Measurements from ENCODE around the gene B3GNT5.

B3GNT5 gene

DNA sequence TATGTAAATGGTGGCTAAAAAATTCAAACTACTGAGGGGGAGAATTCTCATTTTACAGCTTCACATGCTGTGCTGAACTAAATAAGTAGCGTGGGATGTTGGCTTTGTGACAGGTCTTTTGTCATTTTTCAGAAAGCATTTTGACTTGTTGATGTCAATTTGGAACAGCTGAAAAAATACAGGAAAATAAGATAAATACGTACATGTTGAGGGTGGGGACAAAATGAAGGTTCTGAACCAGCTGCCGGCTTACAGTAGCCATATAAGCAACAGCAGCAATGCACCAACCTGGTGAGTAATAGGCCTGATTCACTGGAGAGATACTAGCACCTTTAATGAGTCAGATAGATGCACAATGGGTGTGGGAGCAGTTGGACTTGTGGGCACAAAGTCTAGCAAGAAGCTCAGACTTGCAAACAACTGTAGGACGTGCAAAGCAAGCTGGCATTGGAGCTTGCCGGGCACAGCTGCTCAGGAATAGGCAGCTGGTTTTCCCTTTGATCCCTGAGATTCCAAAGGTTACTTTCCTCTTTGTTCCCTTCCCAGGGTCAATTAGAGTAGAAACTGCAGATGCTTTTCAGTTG, 12.9 kb downstream of the B3GNT5 start:
- DNase-seq (ENCODE audit: low read depth): no peak

DNA sequence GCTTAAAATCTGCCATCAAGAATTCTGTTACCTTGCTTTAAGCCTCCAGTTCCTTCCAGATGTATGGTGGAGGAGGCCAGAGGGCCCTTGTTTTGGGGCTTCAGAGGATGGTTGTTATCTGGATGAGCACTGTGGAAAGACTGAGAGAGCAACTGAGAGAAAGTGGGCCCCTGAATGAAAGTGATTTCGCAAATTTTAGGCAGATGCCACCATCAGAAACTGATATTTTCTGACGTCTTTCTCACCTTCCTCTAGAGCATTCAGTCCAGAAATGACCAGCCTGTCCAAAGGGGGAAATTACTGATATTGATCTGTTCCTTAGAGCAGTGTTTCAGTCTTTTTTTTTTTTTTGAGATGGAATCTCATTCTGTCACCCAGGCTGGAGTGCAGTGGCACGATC, 13.4 kb downstream of the B3GNT5 start:
- DNase-seq (ENCODE audit: low read depth): no peak

DNA sequence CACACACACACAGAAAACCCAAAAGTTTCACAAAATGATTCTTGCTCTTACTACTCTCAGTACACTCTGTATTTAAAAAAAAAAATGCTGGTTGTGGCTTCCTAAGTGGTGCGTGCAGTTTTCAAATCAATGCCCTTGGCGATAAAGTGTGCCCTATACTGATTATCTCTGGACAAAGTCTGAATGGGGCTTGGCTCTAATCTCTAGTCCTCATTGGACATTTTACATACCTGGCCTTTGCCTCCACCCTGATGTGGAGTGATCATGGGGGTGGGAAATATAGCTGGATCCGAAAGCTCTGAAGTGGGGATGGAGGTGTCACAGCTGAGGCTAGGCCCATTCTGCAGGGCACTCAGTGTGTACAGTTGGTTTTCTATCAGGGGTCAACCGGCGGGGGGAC, 14.1 kb downstream of the B3GNT5 start:
- no peak for DNase-seq (ENCODE audit: low read depth)

DNA sequence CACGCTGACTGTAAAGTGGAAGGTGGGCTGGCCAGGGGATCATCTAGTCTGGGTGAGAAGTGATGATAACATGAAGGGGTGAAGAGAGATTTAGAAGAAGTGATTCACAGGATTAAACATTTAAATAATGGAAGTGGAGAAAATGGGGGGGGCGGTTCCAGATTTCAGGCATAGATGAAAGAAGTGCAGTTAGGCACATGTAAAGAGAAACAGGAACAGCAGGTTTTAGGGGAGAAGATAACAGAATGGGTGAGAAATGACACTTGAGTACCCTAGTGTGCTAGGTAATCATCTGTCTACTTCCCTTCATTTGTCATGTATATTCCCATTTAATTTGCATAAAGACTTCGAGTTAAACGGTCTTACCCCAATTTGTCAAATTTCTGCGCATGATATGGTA, 15.3 kb downstream of the B3GNT5 start:
- DNase-seq (ENCODE audit: low read depth): no peak

DNA sequence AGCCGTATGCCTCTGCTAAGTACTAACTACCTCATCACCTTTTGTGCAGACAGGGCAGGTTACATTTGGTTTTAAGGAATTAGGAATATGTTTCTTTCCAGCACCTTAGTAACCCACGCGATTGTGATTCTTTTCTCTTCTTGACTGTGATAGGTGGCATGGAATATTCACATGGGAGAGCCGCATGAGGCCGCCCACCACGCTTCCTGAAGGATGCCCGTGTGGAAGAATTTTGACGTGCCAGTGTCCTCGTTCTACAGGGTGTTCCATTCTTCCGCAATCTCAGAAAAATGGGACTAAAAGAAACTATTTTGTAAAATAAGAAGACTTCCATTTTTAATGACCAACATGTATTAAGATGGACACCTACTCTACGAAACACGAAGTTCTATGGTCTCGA, 16.3 kb downstream of the B3GNT5 start:
- DNase-seq (ENCODE audit: low read depth): no peak

DNA sequence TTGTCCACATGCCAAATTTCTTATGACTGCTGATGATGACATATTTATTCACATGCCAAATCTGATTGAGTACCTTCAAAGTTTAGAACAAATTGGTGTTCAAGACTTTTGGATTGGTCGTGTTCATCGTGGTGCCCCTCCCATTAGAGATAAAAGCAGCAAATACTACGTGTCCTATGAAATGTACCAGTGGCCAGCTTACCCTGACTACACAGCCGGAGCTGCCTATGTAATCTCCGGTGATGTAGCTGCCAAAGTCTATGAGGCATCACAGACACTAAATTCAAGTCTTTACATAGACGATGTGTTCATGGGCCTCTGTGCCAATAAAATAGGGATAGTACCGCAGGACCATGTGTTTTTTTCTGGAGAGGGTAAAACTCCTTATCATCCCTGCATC, 17.3 kb downstream of the B3GNT5 start:
- DNase-seq (ENCODE audit: low read depth): no peak

DNA sequence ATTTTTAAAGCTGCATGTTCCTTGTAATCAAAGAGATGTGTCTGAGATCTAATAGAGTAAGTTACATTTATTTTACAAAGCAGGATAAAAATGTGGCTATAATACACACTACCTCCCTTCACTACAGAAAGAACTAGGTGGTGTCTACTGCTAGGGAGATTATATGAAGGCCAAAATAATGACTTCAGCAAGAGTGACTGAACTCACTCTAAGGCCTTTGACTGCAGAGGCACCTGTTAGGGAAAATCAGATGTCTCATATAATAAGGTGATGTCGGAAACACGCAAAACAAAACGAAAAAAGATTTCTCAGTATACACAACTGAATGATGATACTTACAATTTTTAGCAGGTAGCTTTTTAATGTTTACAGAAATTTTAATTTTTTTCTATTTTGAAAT, 19.1 kb downstream of the B3GNT5 start:
- DNase-seq (ENCODE audit: low read depth): no peak

DNA sequence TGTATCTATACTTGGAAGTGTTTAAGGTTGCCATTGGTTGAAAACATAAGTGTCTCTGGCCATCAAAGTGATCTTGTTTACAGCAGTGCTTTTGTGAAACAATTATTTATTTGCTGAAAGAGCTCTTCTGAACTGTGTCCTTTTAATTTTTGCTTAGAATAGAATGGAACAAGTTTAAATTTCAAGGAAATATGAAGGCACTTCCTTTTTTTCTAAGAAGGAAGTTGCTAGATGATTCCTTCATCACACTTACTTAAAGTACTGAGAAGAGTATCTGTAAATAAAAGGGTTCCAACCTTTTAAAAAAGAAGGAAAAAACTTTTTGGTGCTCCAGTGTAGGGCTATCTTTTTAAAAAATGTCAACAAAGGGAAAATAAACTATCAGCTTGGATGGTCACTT, 19.7 kb downstream of the B3GNT5 start:
- no peak for DNase-seq (ENCODE audit: low read depth)

DNA sequence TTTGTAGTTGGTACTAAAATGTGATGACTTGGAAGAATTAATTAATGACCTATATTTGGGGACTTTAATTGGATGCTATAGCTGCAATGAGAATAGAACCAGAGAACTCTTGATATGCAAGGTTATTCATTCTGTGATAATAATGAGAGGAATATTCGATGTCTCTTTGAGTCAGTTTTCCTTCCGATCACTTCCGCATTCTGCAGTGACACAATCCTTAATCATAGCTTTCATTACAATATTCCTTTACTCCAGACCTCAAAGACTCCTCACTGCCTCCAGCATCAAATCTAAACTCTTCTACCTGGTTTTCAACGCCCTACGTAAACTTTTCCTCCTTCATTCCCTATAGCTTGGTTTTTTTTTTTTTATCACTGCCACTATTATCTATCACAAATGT, 21.6 kb downstream of the B3GNT5 start:
- DNase-seq (ENCODE audit: low read depth): no peak

DNA sequence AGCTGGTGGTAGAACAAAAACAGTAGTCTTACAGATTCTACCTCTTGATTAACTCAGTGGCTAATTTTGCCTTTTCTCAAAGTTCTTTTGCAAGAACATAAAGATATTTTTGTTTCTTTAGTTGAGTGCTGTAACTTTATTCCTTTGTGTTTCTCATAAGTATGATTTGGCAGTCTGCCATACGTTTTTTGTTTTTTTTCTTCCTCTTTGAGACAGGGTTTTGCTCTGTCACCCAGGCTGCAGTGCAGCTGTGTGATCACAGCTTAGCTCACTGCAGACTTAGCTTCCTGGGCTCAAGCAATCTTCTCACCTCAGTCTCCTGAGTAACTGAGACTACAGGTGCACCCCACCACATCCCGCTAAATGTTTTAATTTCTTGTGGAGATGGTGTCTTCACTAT, 22.4 kb downstream of the B3GNT5 start:
- DNase-seq (ENCODE audit: low read depth): no peak

DNA sequence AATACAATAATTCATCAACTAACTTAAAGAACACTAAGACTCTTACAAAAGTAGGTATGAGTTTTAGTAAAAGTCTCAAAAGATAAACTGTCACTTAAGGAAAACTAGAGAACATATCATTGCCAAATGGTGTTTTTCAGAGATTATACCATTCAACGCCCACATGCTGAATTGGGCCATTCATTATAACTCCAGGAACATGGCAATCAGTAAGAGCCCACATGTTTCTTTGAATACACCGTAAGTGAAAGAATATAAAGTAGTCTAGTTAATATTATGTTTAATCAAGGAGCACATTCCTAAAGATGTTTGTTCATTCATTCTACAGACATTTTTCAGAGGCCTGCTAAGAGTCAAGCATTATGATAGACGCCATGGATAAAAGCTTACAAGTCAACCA, 22.9 kb downstream of the B3GNT5 start:
- no peak for DNase-seq (ENCODE audit: low read depth)

DNA sequence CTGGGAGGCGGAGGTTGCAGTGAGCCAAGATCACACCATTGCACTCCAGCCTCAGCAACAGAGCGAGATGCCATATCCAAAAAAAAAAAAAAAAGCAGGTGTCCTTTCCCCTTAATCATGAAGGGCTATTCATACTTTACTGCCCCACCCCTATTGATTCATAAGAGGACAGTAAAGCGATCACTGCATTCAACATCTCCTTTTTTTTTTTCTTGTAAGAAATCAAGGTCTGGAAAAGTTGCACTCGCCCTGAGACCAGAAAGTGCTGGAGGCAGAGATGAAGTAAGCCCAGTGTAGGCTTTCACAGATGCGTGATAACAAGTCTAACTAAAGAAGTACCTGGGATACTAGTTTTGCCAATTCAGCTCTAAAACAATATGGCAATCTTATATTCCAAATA, 24.2 kb downstream of the B3GNT5 start:
- no peak for DNase-seq (ENCODE audit: low read depth)

DNA sequence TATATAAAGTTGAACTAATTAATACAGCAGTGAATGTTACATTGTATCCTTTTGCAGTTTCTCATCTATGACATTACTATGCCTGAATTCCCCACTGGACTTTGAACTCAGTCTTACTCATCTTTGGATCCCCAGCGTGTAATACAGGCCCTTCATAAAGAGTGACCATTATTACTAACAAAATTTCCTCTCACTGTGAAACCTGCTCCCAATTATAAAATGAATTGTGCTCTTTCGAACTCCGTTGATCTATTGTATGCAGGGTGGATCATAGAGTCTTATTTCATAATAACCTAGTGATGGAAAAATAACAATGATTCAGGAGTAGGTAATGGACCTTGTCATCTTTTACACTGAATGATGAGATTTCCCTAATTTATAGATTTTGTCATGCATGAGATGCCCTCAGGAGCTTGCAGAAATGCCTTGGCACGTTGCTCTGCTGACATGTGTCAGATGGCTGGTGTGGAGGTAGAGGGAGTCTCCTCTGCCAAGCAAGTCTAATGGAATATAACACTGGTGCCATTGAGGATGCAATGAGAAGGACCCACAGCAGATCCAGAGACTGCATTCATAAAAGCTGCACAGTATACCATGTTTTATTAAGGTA, 25.5 kb downstream of the B3GNT5 start:
- DNase-seq (ENCODE audit: low read depth): no peak

DNA sequence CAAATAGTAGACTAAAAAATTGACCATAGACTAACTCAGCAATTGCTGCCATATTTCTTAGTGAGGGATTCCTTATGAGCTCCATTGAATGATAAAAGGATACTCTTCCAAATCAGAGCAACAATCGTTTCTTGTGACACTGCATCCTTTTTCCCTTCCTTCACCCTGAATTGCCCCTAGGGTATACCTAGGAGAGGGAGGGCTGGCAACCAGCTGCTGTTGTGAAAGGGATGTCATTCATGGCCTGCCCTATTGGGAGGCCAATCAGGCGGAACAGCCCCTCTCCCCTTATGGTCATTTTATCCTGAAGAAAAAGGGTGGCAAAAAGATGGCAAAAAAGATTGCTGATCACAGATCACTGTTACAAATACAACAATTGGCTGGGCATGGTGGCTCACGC, 26.3 kb downstream of the B3GNT5 start:
- no peak for DNase-seq (ENCODE audit: low read depth)

DNA sequence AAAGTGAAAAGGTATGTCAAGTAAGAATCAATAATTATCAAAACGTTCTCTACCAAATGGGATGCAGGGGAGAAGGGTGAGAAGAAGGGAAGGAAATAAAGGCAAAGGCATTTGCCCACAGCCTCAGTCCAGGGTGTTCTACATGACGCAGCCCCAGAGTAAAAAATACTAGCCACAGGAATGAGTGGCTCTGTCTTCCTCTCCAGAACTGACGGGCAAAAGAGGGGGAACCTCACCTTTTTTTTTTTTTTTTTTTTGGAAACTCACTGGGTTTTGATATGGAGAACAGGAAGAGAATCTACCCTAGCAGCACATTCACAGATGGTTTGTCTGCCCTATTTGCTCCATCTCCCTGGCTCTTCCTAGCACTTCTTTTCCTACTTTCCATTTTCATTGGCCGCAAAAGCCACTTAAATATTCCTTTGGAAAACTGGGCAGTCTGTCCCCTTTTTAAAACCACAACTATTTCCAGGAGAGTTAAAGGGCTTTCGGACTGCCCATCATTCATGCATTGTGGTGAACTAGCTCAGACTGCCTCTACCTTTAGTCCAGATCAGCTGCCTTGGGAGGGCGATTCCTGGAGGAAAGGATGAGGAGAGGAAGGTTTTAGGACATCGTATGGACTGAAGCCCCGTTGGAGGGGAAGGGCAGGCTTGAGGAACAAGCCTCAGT, 28.2 kb downstream of the B3GNT5 start:
- DNase-seq (ENCODE audit: low read depth): no peak

DNA sequence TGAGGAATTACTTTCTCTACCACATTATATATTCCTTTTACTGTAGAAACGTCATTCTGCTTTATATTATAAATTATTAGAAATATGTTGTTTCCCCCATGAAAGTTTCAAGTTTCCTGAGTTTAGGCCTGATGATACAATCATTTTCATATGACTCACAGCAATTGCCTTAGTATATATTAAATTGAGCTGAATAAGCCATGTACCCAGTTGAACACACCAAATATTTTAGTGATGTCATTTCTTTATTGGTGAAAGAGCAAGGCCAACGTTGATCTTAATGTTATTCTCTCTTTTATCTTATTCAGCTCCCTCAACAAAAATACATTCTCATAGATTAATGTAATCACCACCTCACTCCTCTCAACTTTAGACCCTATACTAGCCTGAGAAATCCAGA, 30.8 kb downstream of the B3GNT5 start:
- no peak for DNase-seq (ENCODE audit: low read depth)

DNA sequence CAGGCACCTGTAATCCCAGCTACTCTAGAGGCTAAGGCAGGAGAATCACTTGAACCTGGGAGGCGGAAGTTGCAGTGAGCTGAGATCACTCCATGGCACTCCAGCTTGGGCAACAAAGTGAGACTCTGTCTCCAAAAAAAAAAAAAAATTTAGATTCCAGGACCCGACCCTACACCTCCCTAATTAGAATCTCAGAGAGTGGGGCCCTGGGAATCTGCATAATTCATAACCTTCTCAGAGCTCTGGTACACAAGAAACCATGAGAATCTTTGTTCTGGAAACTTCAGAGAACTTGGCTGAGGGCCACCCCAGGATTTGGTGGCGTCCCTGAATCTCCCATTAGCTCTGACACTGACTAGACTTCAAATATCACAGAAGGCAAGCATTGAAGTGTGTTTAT, 31.5 kb downstream of the B3GNT5 start:
- no peak for DNase-seq (ENCODE audit: low read depth)

DNA sequence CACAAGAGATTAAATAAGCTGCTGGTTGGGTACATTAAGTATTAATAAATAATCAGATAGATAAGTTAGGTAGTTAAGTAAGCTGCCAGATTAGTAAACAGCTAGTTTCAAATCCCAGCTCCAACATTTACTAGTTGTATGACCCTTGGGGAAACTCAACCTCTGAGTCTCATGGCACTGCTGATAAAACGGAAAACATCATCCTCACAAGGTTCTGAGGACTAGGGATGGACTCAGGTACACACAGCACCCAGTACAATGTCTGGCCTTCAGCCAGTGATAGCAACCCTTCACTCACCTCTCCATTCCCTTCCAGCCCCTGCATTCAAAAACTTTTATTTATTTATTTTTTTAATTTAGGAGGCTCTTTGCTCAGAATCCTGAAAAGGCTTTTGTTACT, 32.3 kb downstream of the B3GNT5 start:
- DNase-seq (ENCODE audit: low read depth): no peak

DNA sequence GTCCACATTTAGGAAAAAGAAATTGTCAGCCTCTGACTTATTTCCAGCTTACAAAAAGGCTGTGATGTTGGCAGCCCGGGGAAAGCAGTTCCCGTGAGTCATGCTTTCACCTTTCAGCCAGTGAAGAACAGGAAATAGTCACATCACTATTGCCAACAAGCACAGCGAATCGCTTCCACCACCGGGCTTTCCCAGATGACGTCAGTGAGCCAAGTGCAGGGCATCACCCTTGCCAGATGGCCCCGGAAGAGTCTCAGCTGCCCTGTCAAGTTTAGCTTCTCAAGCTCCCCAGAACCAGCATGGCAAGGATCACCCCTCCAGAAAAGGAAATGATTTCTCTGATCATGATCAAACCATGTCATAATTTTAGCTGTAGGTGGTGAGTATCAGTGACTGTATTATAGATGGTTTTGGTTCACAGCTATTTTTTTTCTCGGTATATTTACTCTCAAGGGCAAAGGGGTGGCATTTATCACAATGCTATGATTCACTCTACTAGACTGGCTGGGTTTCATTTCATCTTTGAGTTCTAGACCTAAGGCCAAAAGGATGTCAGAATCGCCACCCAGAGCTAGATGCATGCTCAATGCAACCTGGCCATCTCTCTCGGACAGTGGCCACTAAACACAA, 32.9 kb downstream of the B3GNT5 start:
- peak; percentile 77 for DNase-seq (ENCODE audit: low read depth)

DNA sequence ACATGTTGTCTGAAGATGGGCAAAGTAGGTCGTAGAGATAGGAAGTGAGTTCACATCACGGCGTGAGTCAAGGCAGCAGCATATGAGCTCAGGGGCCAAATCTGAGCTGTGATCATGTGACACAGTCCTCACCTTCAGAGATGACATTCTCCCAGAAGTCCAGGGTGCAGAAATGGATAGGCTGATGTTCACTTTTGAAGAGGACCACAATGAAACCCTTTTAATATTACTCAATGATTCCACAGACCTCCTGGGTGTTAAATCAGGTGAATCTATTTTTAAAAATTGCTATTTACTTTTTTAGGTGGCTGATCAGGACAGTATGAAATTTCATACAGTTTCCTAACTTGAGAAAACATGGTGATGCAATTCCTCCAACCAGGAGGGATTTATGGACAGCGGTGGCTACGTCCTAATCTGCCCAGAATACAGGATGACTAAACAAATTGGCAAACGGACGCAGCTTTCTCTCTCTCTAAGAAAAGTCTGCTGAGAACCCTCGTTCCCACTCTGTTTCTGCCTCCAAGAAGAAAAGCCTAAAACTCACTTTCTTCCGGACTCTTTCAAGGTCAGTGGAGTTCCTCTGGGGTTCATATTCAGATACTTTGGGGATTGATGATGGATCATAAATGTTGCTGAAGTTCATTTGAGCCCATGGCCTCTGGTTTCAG, 34.4 kb downstream of the B3GNT5 start:
- DNase-seq (ENCODE audit: low read depth): peak; percentile 54

DNA sequence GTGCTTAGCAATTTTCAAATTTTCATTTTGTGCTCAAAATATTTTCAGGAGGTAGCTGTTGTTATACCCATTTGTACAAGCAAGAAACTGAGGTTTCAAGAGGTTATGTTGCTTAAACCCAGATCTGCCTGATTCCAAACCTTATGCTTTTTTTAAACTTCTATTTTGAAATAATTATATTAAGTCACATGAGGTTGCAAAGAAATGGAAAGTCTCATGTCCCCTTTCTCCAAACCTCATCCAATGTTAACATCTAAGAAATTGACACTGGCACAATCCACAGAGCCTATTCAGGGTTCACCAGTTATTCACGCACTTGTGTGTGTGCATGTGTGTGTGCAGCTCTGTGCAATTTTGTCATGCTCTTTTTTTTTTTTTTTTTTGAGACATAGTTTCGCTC, 35.1 kb downstream of the B3GNT5 start:
- DNase-seq (ENCODE audit: low read depth): no peak

DNA sequence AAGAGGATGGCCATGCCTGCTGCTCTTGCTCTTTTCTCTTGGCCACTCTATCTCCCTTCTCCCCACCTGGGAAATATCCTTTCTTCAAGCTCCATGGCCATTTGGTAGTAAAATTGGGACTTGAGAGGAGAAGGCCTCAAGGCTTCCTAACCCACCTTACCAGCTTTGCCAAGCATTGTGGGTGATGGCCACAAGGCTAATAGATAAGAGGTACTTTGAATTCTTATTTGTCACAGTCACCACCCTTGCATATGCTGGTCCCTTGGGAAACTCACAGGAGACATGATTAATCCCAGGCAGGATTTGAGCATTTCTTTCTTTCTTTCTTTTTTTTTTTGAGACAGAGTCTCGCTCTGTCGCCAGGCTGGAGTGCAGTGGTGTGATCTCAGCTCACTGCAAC, 37.2 kb downstream of the B3GNT5 start:
- no peak for DNase-seq (ENCODE audit: low read depth)

DNA sequence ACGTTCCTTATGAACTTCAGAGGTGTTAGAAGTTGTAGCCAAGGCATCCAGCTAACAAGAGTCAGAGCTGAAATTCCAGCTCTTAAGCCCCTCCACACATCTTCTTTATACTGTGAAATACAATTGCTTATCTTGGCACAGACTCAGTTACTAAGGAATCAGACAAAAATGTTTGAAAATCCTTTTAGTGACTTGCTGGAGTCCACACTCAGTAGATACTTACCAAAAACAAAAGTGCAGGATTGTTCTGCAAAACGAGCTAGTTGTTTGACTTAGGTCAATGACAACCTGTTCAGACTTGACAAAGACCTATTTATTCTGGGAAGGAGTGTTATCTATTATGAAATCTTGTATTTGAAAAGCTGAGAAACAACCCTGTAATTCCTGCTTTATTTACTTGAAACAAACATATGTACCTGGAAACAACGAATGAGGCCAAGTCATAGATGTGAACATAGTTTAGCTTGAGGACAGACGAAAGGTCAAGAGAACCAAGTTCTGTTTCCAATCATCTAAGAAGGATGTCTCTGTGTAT, 38.5 kb downstream of the B3GNT5 start:
- DNase-seq (ENCODE audit: low read depth): no peak

All from GM04504 (cell line).